ENCODE data around the gene OPCML.

The OPCML gene

DNA sequence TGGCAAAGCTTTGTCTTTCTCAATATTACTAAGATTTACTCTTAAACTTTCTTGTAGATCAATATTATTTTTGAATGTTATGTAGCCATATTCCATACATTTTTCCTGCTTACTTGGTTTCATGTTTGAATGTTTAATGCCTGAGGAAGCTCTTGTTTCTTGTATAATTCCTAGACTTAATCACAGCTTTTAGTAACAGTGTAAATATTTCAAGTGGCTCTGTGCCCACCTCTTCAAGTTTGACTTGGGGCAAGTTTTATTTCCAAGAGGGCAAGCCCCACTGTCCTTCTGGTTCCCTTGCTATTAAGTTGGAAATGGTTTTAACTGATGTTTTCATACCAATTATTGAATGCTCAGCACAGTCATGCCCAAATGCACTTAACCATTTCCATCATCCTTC is 1004.1 kb downstream of the OPCML start:
- no peak for ATAC-seq
- TF ChIP-seq ARNTL (CRISPR knock-in tag; IDR thresholded peaks at IDR 0.05; ENCODE audit: borderline replicate concordance, low read depth) (no peak), ESRRG (CRISPR knock-in tag; IDR thresholded peaks at IDR 0.05) (no peak), ZNF70 (CRISPR knock-in tag; IDR thresholded peaks at IDR 0.05) (no peak), PPARA (CRISPR knock-in tag; IDR thresholded peaks at IDR 0.05; ENCODE audit: borderline replicate concordance) (no peak), TCF4 (CRISPR knock-in tag; IDR thresholded peaks at IDR 0.05; ENCODE audit: borderline replicate concordance) (no peak), GLIS3 (CRISPR knock-in tag; IDR thresholded peaks at IDR 0.05) (no peak), RARB (CRISPR knock-in tag; IDR thresholded peaks at IDR 0.05) (no peak), SNAI2 (CRISPR knock-in tag; IDR thresholded peaks at IDR 0.05) (no peak), TSHZ2 (CRISPR knock-in tag; IDR thresholded peaks at IDR 0.05) (no peak), ZC3H10 (CRISPR knock-in tag; IDR thresholded peaks at IDR 0.05) (no peak), BACH2 (CRISPR knock-in tag; IDR thresholded peaks at IDR 0.05; ENCODE audit: borderline replicate concordance) (no peak), CREB5 (CRISPR knock-in tag; IDR thresholded peaks at IDR 0.05; ENCODE audit: low read depth) (no peak)
- TF ChIP-seq, protein P1, sequence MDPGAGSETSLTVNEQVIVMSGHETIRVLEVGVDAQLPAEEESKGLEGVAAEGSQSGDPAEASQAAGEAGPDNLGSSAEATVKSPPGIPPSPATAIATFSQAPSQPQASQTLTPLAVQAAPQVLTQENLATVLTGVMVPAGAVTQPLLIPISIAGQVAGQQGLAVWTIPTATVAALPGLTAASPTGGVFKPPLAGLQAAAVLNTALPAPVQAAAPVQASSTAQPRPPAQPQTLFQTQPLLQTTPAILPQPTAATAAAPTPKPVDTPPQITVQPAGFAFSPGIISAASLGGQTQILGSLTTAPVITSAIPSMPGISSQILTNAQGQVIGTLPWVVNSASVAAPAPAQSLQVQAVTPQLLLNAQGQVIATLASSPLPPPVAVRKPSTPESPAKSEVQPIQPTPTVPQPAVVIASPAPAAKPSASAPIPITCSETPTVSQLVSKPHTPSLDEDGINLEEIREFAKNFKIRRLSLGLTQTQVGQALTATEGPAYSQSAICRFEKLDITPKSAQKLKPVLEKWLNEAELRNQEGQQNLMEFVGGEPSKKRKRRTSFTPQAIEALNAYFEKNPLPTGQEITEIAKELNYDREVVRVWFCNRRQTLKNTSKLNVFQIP (CRISPR knock-in tag; IDR thresholded peaks at IDR 0.05; ENCODE audit: borderline replicate concordance, low read depth), result no peak
- TF ChIP-seq, protein P2, sequence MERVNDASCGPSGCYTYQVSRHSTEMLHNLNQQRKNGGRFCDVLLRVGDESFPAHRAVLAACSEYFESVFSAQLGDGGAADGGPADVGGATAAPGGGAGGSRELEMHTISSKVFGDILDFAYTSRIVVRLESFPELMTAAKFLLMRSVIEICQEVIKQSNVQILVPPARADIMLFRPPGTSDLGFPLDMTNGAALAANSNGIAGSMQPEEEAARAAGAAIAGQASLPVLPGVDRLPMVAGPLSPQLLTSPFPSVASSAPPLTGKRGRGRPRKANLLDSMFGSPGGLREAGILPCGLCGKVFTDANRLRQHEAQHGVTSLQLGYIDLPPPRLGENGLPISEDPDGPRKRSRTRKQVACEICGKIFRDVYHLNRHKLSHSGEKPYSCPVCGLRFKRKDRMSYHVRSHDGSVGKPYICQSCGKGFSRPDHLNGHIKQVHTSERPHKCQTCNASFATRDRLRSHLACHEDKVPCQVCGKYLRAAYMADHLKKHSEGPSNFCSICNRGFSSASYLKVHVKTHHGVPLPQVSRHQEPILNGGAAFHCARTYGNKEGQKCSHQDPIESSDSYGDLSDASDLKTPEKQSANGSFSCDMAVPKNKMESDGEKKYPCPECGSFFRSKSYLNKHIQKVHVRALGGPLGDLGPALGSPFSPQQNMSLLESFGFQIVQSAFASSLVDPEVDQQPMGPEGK (CRISPR knock-in tag; IDR thresholded peaks at IDR 0.05; ENCODE audit: borderline replicate concordance), result no peak

- TF ChIP-seq GLIS3 (CRISPR knock-in tag; IDR thresholded peaks at IDR 0.05) (no peak), TSHZ2 (CRISPR knock-in tag; IDR thresholded peaks at IDR 0.05) (no peak), ARNTL (CRISPR knock-in tag; IDR thresholded peaks at IDR 0.05; ENCODE audit: borderline replicate concordance, low read depth) (no peak), PPARA (CRISPR knock-in tag; IDR thresholded peaks at IDR 0.05; ENCODE audit: borderline replicate concordance) (no peak), RARB (CRISPR knock-in tag; IDR thresholded peaks at IDR 0.05) (no peak), TCF4 (CRISPR knock-in tag; IDR thresholded peaks at IDR 0.05; ENCODE audit: borderline replicate concordance) (no peak), ZNF70 (CRISPR knock-in tag; IDR thresholded peaks at IDR 0.05) (no peak), ZC3H10 (CRISPR knock-in tag; IDR thresholded peaks at IDR 0.05) (no peak), BACH2 (CRISPR knock-in tag; IDR thresholded peaks at IDR 0.05; ENCODE audit: borderline replicate concordance) (no peak), ESRRG (CRISPR knock-in tag; IDR thresholded peaks at IDR 0.05) (no peak), CSRNP3 (CRISPR knock-in tag; IDR thresholded peaks at IDR 0.05) (no peak), ISL1 (CRISPR knock-in tag; IDR thresholded peaks at IDR 0.05) (no peak), TOX (CRISPR knock-in tag; IDR thresholded peaks at IDR 0.05; ENCODE audit: borderline replicate concordance) (no peak), ZFP3 (CRISPR knock-in tag; IDR thresholded peaks at IDR 0.05) (no peak), ZNF565 (CRISPR knock-in tag; conservative IDR thresholded peaks at IDR 0.05; ENCODE audit: low read depth) (no peak), ZFP30 (CRISPR knock-in tag; IDR thresholded peaks at IDR 0.05) (no peak), ZNF8 (CRISPR knock-in tag; IDR thresholded peaks at IDR 0.05) (no peak)
- TF ChIP-seq, protein P1 (CRISPR knock-in tag; IDR thresholded peaks at IDR 0.05; ENCODE audit: borderline replicate concordance, low read depth), result no peak
- no peak for ATAC-seq
Observed at GRCh38 chr11:132523929-132524328, 1008.4 kb downstream of the OPCML start.

Data from SK-N-SH treated with all-trans-retinoic acid at 6 μM for 48 hours (cell line).